22Rv1 (cell line): Measurements from ENCODE around the gene CEP19.

ENCODE experiments used
- ZFX ChIP-seq: fragments of 450-650 bp; IDR thresholded peaks from 2 replicates; pipeline ENCODE4 v1.6.1; 2017; ENCODE audit warnings: antibody characterized with exemption, borderline replicate concordance
- TF ChIP-seq, protein P1 (sequence below): fragments of 450-650 bp; IDR thresholded peaks from 2 replicates; pipeline ENCODE4 v1.5.1; 2017; ENCODE audit warnings: mild to moderate bottlenecking

DNA sequence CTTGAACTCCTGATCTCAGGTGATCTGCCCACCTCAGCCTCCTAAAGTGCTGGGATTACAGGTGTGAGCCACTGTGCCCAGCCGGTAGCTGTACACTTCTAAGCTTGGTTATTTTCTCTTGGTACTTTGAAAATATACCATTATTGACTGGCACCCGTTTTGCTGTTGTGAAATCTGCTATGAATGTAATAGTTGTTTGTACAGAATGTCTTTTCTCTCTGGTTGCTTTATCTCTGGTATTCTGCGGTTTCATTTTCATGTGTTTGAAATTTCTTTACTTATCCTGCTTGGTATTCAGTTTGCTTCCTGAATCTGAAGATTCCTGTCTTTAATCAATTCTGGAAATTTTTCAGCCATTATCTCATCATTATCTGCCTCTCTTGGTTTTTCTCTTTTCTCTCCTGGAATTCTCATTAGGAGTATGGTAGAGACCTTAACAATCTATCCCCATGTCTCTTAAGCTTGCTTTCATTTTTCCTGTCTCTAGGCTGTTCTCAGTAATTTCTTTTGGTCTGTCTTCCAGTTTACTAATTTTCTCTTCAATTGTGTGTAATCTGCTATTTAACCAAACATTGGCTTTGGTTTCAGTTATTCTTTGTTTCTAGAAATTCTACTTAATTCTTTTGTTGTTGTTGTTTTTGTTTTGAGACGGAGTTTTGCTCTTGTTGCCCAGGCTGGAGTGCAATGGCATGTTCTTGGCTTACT is 24.8 kb upstream of the CEP19 start:
- TF ChIP-seq, protein P1, sequence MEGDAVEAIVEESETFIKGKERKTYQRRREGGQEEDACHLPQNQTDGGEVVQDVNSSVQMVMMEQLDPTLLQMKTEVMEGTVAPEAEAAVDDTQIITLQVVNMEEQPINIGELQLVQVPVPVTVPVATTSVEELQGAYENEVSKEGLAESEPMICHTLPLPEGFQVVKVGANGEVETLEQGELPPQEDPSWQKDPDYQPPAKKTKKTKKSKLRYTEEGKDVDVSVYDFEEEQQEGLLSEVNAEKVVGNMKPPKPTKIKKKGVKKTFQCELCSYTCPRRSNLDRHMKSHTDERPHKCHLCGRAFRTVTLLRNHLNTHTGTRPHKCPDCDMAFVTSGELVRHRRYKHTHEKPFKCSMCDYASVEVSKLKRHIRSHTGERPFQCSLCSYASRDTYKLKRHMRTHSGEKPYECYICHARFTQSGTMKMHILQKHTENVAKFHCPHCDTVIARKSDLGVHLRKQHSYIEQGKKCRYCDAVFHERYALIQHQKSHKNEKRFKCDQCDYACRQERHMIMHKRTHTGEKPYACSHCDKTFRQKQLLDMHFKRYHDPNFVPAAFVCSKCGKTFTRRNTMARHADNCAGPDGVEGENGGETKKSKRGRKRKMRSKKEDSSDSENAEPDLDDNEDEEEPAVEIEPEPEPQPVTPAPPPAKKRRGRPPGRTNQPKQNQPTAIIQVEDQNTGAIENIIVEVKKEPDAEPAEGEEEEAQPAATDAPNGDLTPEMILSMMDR = no peak
- no peak for TF ChIP-seq ZFX
